NT2/D1 (cell line): ENCODE data around the gene FAM83B.

Experiments used
- YY1 ChIP-seq: IDR thresholded peaks from 2 replicates; pipeline ENCODE4 v1.6.1; 2011; ENCODE audit not compliant: insufficient read length, insufficient read depth
- ZNF274 ChIP-seq: IDR thresholded peaks from 2 replicates; pipeline ENCODE4 v1.6.1; 2011; ENCODE audit warnings: mild to moderate bottlenecking, low read depth, low read length

DNA sequence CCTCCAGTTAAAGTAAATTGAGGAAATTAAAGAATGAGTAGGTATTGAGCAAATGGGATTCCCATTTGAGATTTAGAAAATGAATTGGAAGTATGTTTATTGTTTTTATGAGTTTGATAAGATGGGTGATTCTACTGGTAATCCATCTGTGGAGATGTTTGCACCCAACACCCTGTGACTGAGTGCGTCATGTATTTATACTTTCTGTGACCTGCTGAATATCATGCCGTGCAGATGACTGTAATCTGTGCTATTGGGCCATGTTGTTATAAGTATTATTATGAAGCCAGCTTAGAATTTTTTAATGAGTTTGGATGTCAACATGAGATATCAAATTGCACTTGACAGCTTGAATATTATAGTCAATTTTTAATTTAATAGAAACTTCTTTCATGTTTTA is 17.7 kb downstream of the FAM83B start:
- TF ChIP-seq YY1, result no peak
- no peak for TF ChIP-seq ZNF274
